ENCODE data around the gene PIGS.
A peak's percentile ranks its signal among the peaks of the same experiment; 100 is the strongest.
"Not testable (repeated sequence)": the region's sequence is repeated elsewhere in the genome, so short reads cannot be mapped to it uniquely, and the experiment has no call there.

Gene PIGS

DNA sequence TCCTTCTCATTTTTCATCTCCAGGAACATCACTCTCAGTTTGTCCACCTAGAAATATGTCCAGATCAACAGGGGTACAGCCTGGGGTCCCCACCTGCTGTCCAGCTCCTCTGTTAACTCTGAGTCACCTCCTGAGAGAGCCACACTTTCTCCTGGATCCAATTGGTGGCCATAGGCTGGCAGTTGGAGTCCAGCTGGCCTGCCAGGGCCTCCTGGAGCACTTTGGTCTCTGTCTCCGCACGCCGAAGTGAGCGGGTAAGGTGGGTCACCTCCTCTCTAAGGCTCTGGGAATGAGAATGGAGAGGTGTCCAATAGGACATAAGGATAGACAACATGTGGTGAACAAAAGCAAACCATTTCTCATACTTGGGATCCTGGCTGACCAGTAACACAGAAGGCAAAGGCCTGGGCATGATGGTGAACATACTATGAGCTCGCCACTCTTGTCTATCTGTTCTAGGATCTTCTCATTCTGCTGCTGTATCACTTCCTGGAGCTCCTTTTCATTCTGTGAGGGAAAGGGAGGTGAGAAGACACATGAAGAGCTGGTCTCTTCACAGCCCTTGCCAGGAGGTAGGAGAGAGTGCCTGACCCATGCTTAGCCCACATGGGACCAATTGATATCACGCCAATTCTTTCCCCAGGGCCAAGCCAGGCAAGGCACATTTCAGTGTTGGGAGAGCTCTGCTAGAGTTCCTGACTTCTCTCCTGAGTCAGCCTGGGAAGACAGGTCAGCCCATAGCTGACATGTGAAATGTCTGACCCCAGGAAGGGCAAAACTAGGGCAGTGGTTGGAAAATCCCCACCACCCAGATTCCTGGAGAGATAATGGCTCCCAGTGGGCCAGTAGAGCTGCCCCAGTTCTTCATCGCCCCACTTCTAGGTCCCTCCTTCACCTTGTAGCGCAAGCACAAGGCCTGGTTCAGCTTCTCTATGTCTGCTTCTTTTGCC is 7.2 kb upstream of the PIGS start:
- no peak for DNase-seq (ENCODE audit: low read depth in 2 of 2)

DNA sequence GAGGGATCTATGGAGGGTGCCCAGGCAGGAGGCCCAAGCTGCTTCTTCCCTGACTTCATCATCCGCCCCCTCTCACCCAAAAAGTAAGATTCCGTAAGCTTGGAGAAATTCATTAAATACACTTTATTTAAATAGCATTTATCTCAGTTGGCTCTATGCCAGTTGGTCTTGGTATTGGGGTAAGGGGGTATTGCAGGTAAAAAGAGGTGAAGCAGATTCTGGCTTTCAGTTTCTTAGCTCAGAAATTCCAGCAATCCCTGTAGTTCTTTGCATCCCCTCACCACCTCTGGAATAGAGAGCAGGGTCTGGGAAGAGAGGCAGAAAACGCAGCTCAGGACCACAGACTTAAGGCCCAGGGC is 6.1 kb upstream of the PIGS start:
- no peak for DNase-seq (ENCODE audit: low read depth in 2 of 2)

DNA sequence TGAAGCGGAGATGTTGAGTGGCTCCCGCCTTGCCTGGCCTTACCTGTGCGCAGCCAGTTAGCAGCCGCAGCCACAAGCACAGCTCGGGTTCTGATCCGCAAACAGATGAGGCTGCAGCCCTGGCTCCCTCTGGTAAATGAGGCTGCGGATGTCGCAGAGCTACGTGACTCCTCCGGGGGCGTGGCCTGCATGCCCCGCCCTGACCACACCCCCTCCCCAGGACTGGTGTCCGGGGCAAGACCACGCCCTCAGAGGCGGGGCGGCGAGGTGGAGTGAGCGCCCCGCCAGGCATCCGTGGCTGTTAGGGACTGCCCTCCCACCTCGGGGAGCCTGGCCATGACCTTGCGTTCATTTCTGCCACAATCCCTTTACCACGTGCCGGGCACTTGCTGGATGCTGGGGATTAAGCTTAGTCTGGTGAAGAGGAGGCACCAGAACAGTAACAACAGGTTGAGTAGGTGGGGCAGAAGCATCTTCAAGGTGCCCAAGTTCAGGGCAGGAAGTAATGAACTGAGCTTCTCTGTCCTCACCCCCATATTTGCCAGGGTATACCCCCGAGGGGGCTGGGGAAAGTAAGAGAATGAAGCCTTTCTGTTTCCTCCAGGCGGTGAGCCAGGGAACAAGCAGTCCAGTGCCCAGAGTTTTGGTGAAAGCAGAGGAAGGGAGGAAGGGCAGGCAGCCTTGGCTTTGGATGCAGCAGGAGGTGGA is 5.6 kb upstream of the PIGS start, which contains the start of gene ALDOC:
ALDOC (minus strand) TSS at position 138 of the 708 bp plus-strand sequence. CDS start 1,363 bp downstream, outside the sequence.
- peak; percentile 96 to 97 for DNase-seq (ENCODE audit: low read depth in 2 of 2)

DNA sequence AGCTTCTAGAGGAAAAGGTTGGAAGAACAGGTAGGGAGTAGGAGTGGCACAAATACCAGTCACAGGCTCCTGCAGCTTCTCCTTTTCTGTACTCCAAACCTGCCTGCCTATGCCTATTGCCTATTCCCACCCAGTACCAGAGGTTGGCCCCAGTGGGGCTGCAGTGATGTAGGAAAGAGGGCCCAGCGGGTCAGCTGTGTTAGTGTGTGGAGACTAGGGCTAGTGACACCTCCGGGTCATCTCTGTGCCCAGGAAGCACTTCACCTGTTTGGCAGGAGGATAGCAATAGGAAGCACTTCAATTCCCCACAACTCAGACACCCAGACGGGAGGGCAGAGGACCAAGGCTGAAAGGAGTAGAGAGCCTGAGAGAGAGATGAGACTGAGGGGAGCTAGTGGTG is 4.7 kb upstream of the PIGS start:
- DNase-seq (ENCODE audit: low read depth in 2 of 2): not testable (repeated sequence)

DNA sequence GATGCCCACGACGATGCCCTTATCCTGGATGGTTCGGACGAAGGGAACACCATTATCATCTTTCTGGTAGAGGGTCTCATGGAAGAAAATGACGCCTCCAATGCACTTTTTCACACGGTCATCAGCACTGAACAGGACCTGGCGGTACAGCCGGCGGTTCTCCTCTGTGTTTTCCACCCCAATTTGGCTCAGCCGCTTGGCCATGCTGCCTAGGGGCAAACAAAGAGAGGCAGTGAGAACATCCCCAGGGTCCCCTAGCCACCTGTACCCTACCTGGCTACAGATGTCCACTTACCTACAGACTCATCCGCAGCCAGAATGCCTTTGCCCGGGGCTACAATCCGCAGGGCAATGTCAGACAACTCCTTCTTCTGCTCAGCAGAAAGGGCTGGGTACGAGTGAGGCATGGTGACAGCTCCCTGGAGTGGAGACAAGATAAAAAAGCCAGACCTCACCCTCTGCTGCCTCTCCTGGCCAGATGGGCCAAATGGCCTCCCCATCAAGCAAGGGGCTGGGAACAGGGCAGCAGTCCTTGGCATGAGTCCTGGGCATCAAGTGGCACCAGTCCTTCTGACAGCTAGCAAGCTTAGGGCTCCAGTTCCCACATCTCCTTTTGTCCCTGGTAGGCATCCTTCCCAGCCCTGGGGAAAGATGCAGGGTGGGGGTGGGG is 3.9 kb upstream of the PIGS start:
- DNase-seq (ENCODE audit: low read depth in 2 of 2): no peak

DNA sequence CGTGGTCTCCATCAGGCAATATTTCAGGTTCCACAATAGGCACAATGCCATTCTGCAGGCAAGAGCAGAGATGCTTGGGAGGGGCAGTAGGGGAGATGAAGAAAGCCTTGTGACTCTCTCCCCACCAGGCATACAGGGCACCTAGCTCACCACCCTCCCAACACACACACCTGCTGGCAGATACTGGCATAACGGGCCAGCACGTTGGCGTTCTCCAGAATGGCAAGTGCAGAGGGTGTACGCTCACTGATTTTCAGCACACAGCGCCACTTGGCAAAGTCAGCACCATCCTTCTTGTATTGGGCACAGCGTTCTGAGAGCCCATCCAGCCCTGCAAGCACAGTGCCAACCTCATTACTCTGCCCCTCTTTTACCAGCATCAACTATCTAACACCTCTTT is 3.2 kb upstream of the PIGS start:
- DNase-seq (ENCODE audit: low read depth in 2 of 2): no peak

DNA sequence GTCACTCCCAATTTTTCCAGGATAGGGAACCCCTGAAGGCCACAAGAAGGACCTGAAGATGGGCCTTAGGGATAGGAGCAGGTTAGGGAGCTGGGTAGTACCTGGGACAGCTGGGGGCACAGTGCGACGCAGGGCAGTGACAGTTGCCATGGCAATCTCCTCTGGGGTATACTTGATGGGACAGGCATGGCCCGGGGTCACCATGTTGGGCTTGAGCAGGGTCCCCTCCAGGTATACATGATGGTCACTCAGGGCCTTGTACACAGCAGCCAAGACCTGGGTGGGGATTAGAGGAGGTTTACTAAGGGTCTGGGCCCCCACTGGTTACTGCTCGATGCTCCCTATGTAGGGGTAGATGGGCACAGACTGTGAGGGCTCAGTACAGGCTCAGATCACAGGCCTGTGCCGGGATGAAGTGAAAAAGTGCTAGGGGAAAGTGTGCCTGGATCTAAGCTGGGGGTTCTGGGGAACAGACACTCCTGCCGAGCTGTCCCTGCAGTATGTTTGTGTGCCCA is 2.7 kb upstream of the PIGS start:
- DNase-seq (ENCODE audit: low read depth in 2 of 2): no peak

DNA sequence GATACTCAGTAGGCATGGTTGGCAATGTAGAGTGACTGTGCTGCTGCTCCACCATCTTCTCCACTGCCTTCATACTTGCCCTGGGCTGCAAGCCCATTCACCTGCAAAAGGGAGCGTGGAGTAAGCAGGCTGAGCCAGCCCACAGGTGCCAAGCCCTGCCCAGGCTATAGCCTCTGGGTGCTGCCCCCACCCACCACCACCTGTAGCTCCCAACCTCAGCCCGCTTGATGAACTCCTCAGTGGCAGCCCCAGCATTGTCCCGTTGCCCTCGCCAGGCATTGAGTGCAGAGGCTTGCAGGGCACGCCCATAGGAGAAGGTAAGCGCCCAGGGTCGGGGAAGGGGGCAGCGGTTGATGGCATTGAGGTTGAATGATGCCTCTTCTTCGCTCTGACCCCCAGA is 2.2 kb upstream of the PIGS start:
- no peak for DNase-seq (ENCODE audit: low read depth in 2 of 2)

DNA sequence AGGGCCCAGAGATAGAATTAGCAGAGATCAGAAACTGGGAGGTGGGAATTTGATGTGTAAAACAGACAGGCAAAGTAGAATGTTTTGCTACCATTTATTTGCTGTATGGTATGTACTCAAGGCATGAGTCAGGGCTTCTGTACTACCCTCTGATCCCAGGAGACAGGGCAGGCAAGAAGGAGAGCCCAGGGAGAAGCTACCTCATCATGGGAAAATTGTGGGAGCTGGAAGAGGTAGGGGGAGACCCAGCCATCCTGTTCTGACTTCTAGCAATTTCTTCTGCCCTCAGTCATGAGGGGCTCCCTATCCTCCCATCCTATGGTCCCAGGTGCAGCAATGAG is 1.7 kb upstream of the PIGS start:
- DNase-seq (ENCODE audit: low read depth in 2 of 2): no peak

DNA sequence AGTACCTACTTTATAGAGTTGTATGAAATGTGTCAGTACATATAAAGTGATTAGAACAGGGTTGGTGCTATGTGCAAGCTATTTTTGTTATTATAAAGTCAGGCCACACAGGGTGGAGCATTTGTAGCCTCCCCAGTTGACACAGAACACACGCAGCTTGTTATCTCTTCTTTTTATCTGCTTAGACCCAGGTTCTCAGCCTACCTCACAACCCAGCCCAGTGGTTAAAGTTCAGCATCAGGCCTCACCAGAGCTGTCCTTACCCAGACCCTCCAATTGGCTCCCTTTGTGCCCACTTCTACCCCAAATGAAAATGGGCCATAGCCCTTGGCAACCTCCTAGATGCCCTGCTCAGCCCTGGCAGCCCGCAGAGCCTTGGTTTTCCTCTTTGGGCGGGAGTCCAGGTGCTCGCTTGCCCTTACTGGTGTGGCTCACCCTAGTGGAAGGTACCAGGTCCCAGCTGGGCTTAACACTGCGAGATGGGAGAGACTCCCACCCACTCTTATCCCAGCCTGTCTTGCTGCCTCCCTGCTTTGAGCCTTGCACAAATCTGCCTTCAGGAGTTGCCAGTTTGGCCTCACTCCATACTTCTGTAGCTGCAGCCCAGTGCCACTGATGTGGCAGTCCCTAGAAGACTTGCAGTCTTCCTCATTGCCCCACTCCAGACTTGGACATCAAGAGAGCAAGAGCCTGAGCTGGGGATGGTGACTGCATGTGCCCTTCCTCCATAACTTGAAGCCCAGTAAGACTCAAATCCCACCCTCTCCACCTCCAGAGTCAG is 1.1 kb upstream of the PIGS start:
- no peak for DNase-seq (ENCODE audit: low read depth in 2 of 2)

DNA sequence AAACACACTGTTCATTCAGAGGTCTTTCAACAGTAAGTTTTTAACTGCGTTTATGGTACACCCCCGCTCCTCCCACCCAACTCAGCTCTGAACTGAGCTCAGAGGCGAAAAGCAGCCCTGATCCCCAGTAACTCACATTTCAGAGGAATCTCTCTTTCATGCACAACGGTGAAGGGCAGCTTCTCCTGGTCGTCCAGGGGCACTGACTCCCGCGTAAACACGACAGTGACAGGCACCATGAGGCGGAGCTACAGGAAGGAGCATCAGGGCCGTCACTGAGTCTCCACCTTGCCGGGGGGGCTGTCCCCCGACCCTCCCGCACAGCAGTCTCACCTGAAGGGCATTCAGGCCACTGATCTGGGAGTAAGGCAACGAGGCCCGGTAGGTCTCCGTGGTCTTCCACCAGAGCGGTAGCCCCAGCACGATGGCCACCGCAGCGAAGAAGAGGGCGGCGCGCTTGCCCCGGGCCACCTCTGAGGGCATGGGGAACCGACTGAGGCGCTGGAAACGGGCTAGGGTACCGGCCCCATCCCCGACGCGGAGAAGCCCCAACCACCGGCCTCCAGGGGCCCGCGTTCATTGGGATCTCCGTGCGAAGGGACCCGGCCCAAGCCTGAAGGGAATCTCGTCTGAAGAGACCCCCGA is 486 bp downstream of the PIGS start:
- DNase-seq (ENCODE audit: low read depth in 2 of 2): peak in 1 of 2 donors; percentile 36

DNA sequence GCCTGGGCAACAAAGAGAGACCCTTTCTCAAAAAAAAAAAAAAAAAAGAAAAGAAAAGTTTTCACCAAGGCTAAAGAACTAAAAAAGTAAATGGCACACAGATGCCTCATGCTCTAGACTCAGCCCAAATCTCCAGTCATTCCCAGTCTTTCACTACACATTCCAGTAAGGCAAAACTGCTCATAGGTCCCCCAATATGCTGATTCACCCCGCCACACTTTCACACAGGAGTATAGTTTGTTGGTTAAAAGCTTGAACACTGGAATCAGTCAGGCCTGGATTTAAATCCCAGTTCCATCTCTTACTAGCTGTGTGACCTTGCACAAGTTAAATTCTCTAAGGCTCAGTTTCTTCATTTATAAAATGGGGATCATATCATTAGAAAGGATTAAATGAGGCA is 1.9 kb downstream of the PIGS start:
- DNase-seq (ENCODE audit: low read depth in 2 of 2): no peak

DNA sequence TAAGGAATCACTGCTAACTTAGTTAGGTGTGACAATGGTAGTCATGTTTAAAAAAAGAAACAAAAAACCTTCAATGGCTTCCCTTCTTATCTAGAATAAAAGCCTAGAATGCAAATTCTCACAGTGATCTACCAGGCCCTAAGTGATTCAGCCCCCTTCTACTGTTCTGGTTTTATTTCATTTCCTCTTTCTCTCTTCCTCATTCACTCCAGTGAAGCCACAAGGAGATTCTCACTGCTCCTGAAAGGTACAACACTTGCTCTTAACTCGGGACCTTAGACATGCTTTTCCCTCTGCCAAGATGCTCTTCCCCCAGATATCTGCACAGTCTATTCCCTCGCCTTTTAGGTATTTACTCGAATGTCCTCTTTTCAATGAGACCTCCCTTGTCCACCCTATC is 3.7 kb downstream of the PIGS start:
- DNase-seq (ENCODE audit: low read depth in 2 of 2): no peak

DNA sequence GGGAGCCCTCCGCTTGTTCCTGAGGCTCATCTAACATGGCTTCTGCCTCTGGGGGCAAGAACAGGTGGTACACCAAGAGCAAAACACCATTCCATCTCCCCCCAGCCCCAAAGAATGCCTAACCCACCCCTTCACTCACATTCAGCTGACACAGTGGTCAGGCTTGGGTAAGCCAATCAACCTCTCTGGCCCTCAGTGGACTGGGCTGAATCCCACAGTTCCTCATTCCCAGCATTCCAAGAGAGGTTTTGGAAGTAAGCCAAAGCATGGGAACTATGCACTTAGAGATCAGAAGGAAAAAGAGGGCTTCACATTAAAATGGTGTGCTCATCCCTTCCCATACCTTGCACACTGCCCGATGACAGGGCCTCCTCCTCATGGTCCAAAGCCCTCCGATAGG is 7.8 kb downstream of the PIGS start:
- no peak for DNase-seq (ENCODE audit: low read depth in 2 of 2)

DNA sequence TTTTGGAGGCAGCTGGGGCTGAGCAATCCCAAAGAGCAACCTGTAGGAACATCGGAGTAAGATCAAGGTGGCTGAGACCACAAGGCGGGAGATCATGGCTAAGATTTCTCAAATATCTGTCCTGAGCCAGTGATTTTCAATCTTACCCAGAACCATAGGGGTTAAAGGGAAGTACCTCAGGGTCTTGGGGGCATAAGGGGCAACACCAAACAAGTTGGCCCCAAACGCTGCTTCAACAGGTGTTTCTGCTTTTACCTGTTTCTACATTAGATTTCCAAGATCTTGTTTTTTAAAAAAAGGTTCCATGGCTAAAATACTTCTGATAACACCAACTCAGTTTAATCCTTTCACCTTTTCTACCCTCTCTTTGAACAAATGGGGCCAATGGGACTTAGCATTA is 16.3 kb downstream of the PIGS start:
- DNase-seq (ENCODE audit: low read depth in 2 of 2): no peak

DNA sequence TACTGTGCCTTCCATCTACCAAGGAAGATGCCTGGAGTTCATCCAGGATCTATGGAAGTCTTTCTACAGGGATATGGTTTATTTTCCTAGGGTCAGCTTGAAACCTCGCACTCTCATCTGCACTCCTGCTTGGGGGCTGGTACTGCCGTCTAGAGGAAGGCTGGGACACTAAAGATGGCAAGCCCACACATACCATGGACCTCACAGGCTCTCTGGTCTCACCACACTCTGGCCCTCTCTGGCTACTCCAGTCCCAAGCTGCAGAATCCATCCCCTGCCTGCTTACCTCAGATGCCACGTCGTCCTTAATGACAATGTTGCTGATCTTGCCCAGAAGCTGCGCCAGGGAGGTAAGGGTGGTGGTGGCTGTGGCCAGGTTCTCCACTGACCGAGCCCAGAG is 16.8 kb downstream of the PIGS start:
- no peak for DNase-seq (ENCODE audit: low read depth in 2 of 2)

DNA sequence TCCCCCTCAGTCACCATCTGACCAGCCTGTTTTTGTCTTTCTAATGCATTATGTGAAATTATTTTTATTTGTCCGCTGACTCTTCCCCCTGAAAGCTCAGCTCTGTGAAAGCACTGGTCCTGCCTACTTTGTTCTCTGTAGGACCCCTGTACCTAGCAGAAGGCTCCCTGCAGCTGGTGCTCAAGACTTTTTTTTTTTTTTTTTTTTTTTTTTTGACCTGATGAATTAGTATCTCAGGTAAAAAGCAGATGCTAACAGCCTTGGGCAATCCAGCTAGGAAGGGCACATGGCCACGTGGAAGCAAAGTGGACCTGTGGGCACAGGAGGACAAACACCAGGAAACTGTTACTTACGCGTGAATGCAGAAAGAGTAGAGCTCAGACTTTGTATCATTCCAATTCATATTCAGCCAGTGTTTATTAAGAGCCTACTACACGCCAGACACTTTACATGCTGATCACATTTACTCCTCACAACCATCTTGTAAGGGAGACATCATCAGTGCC is 18.3 kb downstream of the PIGS start:
- no peak for DNase-seq (ENCODE audit: low read depth in 2 of 2)

DNA sequence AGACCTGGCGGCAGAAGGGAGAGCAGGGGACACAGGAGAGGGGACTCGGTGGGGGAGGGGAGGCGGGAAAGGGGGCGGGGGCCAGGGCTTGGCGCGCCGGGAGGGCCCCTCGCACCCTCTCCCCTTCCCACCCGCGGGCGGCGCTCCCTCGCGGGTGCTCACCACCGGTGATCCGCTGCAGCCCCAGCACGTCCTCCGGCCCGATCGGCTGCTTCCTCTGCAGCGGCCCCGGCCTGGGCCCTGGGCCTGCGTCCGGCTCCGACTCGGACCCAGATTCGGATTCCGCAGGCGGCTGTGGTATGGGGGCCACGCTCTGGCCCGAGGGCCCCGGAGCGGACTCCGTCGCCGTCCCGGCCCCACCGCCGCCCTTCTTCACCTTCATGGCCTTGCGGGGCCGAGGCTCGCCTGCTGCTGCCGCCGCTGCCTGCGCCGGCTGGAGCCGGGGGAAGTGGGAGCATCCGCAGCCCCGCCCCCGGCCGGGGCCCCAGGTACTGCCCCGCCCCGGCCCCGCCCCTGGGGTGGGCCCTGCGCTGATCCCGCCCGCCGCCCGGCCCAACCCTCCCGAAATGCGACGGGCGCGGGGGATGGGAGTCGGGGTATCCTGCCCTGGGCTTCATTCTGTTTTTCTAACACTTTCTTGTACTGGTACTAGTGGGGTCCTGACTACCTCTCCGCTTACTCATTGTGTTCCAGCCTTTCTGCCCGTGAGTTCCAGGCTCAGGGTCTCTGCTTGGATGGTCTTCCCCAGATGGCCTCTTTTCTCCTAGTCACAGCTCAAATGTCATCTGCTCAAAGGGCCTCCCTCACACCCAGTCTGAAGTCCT is 18.9 kb downstream of the PIGS start, which contains the start of gene UNC119:
UNC119 (minus strand) TSS at position 449 of the 824 bp plus-strand sequence; CDS start at position 382, 67 bp downstream.
- peak; percentile 70 to 72 for DNase-seq (ENCODE audit: low read depth in 2 of 2)

DNA sequence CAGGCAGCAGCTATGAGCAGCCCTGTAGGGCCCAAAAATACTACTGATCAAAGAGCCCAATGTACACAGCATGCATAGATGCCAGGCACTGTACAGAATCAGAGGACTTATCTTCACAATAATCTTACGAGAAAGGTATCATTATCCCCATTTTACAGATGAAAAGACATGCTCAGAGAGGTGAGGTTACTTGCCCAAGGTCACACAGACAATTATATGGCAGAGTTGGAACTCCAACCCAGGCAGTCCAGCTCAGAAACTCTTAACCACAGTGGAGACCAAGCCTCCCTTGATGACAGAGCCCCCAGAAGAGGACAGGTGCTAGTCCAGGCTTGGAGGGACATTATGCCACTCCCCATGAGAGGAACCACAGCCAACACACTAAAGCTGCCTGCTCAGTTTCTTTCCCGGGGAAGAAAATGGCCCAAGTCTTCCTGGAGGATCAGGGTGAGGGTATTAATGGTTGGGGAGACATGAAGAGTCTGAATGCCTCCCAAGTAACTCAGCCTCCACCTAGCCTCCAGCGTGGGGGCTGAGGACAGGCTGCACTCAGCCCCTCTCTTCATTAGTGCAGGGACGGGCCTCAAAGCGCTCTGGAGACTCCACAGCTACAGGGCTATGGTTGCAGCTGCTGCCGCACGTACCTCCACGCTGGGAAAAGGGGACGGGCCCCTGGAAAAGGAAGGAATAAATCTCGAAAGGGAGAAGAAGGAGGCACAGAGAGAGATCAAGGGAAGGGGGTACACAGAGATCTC is 19.7 kb downstream of the PIGS start:
- DNase-seq (ENCODE audit: low read depth in 2 of 2): no peak
